ENCODE results near the gene FKBP5.
"Not testable (repeated sequence)": the region's sequence is repeated elsewhere in the genome, so short reads cannot be mapped to it uniquely, and the experiment has no call there.

FKBP5 gene

DNA sequence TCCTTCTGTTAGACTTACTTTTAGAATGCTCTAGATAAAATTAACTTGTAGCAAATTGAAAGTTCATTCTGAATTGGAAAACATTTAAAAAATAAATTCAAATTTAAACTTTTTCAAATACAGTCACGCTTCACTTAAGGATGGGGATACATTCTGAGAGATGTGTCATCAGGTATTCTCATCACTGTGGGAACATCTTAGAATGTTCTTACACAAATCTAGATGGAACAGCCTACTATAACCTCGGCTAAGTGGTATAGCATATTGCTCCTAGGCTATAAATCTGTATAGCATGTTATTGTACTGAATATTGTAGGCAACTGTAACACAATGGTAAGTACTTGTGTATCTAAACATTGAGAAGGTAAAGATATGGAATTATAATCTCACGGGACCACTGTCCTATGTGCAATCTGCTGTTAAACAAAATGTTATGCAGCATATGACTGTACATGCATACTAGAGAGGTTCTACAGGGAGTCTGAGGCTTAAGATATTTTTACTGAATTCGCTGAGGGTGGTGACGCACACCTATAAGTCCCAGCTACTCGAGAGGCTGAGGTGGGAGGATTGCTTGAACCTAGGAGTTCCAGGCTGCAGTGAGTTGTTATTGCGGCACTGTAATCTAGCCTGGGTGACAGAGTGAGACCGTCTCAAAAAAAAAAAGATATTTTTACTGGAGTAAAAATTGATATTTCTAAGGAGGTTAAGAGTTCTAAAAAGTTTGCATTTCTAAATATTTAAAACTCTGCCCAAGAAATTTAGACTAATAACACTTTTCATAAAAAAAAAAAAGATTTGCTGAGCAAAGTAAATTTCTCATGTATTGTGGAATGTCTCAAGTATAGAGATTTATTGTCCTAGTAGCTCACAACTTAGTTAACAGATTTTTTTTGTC is 88.7 kb downstream of the FKBP5 start:
- no peak for DNase-seq (ENCODE audit: low read depth in 1 of 2, low spot score in 1 of 2)
- TF ChIP-seq POLR2AphosphoS5 (IDR thresholded peaks at IDR 0.05; ENCODE audit: low read depth) (no peak), GABPA (IDR thresholded peaks at IDR 0.05; ENCODE audit: low read depth) (no peak), SPI1 (IDR thresholded peaks at IDR 0.05; ENCODE audit: borderline replicate concordance, low read depth) (no peak)
- TF ChIP-seq, protein P1, sequence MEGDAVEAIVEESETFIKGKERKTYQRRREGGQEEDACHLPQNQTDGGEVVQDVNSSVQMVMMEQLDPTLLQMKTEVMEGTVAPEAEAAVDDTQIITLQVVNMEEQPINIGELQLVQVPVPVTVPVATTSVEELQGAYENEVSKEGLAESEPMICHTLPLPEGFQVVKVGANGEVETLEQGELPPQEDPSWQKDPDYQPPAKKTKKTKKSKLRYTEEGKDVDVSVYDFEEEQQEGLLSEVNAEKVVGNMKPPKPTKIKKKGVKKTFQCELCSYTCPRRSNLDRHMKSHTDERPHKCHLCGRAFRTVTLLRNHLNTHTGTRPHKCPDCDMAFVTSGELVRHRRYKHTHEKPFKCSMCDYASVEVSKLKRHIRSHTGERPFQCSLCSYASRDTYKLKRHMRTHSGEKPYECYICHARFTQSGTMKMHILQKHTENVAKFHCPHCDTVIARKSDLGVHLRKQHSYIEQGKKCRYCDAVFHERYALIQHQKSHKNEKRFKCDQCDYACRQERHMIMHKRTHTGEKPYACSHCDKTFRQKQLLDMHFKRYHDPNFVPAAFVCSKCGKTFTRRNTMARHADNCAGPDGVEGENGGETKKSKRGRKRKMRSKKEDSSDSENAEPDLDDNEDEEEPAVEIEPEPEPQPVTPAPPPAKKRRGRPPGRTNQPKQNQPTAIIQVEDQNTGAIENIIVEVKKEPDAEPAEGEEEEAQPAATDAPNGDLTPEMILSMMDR (IDR thresholded peaks at IDR 0.05; ENCODE audit: insufficient read depth, low read length), result no peak
- TF ChIP-seq, protein P2, sequence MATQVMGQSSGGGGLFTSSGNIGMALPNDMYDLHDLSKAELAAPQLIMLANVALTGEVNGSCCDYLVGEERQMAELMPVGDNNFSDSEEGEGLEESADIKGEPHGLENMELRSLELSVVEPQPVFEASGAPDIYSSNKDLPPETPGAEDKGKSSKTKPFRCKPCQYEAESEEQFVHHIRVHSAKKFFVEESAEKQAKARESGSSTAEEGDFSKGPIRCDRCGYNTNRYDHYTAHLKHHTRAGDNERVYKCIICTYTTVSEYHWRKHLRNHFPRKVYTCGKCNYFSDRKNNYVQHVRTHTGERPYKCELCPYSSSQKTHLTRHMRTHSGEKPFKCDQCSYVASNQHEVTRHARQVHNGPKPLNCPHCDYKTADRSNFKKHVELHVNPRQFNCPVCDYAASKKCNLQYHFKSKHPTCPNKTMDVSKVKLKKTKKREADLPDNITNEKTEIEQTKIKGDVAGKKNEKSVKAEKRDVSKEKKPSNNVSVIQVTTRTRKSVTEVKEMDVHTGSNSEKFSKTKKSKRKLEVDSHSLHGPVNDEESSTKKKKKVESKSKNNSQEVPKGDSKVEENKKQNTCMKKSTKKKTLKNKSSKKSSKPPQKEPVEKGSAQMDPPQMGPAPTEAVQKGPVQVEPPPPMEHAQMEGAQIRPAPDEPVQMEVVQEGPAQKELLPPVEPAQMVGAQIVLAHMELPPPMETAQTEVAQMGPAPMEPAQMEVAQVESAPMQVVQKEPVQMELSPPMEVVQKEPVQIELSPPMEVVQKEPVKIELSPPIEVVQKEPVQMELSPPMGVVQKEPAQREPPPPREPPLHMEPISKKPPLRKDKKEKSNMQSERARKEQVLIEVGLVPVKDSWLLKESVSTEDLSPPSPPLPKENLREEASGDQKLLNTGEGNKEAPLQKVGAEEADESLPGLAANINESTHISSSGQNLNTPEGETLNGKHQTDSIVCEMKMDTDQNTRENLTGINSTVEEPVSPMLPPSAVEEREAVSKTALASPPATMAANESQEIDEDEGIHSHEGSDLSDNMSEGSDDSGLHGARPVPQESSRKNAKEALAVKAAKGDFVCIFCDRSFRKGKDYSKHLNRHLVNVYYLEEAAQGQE (IDR thresholded peaks at IDR 0.05; ENCODE audit: insufficient replicate concordance, low read depth), result no peak
- peak overlapping the region; percentile 71 for H3K27ac ChIP-seq (replicated peaks)
- no peaks in the 10 kb centered on the region for H3K27me3 ChIP-seq (ENCODE audit: insufficient read depth, poor library complexity, severe bottlenecking)
- H3K4me3 ChIP-seq (replicated peaks; ENCODE audit: insufficient read depth, low read length), result no peak overlapping the region

DNA sequence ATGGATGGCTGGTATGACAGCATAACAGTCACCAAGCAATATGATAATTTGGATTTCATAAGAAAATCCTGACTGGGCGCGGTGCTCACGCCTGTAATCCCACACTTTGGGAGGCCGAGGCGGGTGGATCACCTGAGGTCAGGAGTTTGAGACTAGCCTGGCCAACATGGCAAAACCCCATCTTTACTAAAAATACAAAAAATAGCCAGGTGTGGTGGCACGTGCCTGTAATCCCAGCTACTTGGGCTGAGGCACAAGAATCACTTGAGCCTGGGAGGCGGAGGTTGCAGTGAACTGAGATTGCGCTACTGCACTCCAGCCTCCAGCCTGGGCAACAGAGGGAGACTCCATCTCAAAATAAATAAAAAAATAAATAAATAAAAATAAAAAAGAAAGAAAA is 90.1 kb downstream of the FKBP5 start:
- not testable (repeated sequence) for H3K27me3 ChIP-seq (ENCODE audit: insufficient read depth, poor library complexity, severe bottlenecking); DNase-seq (ENCODE audit: low read depth in 1 of 2, low spot score in 1 of 2); H3K4me3 ChIP-seq (replicated peaks; ENCODE audit: insufficient read depth, low read length); H3K27ac ChIP-seq (replicated peaks)

DNA sequence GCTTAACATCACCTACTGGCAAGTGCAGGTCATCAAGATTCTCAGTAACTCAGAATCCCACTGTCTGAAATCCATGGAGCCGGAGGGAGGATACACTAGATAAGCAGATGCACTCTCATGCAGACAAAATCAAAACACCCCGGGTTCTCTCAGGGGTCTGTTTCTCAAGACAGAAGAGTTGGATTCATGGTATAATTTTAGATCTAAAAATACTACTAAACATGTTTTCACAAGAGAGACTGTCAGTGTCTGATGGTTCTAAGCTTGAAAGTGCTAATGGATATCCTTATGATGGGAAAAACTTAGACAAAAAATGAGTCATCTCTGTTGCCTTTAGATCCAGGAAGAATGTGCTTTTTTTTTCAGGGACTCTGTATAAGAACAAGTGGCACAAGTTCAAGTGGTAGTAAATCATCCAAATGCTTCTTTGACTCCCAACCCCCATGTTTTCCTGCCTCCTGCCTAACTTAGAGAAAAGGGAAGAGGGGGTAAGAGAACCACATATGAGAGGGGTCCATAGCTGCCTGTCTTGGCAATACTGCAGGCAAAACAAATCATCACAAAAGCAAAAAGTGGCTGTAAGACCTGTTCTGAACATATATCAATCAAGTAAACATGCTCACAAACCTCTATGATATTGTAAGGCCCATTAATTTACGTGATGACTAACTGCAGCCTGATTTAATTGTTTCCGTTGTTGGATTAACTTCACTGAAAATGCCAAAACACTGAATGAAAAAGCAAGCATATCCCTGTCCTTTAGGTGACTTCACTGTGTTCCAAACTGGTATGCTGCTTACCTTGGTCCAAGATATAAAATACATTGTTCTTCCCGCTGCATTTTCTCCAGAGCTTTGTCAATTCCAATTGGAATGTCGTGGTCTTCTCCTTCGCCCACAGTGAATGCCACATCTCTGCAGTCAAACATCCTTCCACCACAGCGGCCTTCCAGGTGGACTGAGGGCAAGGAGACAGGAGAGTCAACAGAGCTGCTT is 92.0 kb downstream of the FKBP5 start:
- no peak for DNase-seq (ENCODE audit: low read depth in 1 of 2, low spot score in 1 of 2)
- H3K27me3 ChIP-seq (ENCODE audit: insufficient read depth, poor library complexity, severe bottlenecking), result no peaks in the 10 kb centered on the region
- TF ChIP-seq, protein P1 (IDR thresholded peaks at IDR 0.05; ENCODE audit: insufficient read depth, low read length), result no peak
- TF ChIP-seq SPI1 (IDR thresholded peaks at IDR 0.05; ENCODE audit: borderline replicate concordance, low read depth) (no peak), GABPA (IDR thresholded peaks at IDR 0.05; ENCODE audit: low read depth) (no peak), POLR2AphosphoS5 (IDR thresholded peaks at IDR 0.05; ENCODE audit: low read depth) (no peak)
- TF ChIP-seq, protein P2 (IDR thresholded peaks at IDR 0.05; ENCODE audit: insufficient replicate concordance, low read depth), result no peak
- no peak overlapping the region for H3K27ac ChIP-seq (replicated peaks)
- no peak overlapping the region for H3K4me3 ChIP-seq (replicated peaks; ENCODE audit: insufficient read depth, low read length)
